Urinary bladder (tissue), 4 donors: ENCODE data around the gene CMTM5. TPM values are rescaled to one million over a fixed set of nuclear protein-coding genes. Genes with fewer than 3 reads are reported as not detected.

Experiments used
- DNase-seq: peaks from one replicate; pipeline ENCODE4 v3.0.0-alpha.2; 2015; ENCODE audit errors: extremely low spot score
- H3K27ac ChIP-seq: one replicate; pipeline ENCODE4 v1.5.1; 2013; ENCODE audit warnings: low read depth, mild to moderate bottlenecking, moderate library complexity
- H3K36me3 ChIP-seq: one replicate; pipeline ENCODE4 v1.6.1; 2013; ENCODE audit warnings: mild to moderate bottlenecking, moderate library complexity; ENCODE audit not compliant: insufficient read depth
- H3K4me1 ChIP-seq: one replicate; pipeline ENCODE4 v1.6.1; 2013; ENCODE audit warnings: mild to moderate bottlenecking, moderate library complexity; ENCODE audit not compliant: insufficient read depth
- H3K4me3 ChIP-seq: one replicate; pipeline ENCODE4 v1.5.1; 2013; ENCODE audit warnings: low read depth, low read length
- whole genome bisulfite sequencing: extraction: QIAGEN DNeasy Blood & Tissue Kit; methylation state at CpG from one replicate; pipeline ENCODE4 v1.1.7; 2013; 5-methylcytosine and 5-hydroxymethylcytosine counted together
- polyA plus RNA-seq: library from polyadenylated mRNA; stranded (reverse); fragments of 200-250 nt; gene quantifications from one replicate; pipeline ENCODE4 v1.2.3, GENCODE V29; 2013
- total RNA-seq: library from RNA; depleted of rRNA; stranded (reverse); fragments of >200 nt; gene quantifications from one replicate; pipeline ENCODE4 v1.2.3, GENCODE V29; 2014
- donor health status: healthy with polysubstance abuse.
- donor health status: healthy.

The CMTM5 gene
- total and polyA plus RNA-seq, 2 donors = 2.0 to 3.5 TPM

DNA sequence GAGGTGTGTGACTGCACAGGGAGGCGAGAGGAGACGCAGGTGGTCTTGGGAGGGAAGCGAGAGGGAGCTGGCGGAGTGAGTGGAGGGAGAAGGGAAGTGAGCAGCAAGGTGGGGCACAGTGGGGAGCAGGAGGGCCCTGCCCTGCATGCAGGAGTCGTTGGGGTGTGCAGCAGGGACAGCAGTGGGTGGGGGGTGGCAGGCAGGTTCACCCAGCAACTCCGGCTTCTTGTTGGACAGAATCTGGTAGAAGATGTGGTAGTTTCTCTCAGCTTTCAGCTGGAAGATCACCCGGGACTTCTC is 26.2 kb downstream of the CMTM5 start:
- Histone ChIP-seq H3K4me1 (no peaks in the 10 kb centered on the region), H3K27ac (no peak overlapping the region), H3K36me3 (no peaks in the 10 kb centered on the region), H3K4me3 (no peak overlapping the region)
- WGBS = 67% methylated on average over 7 of the region's 7 CpGs
- DNase-seq = no peak

- Histone ChIP-seq H3K36me3 (no peaks in the 10 kb centered on the region), H3K4me3 (no peak overlapping the region), H3K4me1 (no peaks in the 10 kb centered on the region), H3K27ac (no peak overlapping the region)
- no peak for DNase-seq
- 70% methylated on average over 4 of the region's 4 CpGs for WGBS
These were observed 27.1 kb downstream of the CMTM5 start for GRCh38 chr14:23403908-23404307.

DNA sequence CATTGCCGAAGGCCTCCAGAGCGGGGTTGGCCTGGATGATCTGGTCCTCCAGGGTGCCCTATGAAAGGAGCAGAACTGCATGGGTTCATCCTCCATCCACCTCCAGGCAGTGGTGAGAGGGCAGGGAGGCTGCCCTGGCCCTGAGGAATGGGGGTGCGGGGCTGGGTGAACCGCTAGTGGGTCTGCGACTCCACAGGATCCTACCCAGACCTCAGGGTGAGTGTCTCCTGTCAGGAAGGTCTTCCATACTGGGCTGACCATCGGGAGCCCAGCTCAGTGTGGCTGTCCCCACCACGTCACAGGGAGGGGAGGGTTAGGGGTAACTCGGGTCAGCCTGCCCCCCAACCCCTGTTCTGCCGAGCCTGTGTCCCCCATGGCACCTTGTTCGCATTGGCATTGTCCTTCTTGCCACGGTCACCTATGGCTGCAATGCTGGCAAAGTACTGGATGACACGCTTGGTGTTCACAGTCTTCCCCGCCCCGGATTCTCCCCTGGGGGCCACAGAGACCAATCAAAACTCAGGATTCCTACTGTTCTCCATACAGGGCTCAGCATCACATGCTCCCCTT is 27.6 kb downstream of the CMTM5 start:
- Histone ChIP-seq H3K4me1 (no peaks in the 10 kb centered on the region), H3K36me3 (no peaks in the 10 kb centered on the region), H3K27ac (no peak overlapping the region), H3K4me3 (no peak overlapping the region)
- WGBS = 85% methylated on average over 14 of the region's 14 CpGs
- DNase-seq = no peak

DNA sequence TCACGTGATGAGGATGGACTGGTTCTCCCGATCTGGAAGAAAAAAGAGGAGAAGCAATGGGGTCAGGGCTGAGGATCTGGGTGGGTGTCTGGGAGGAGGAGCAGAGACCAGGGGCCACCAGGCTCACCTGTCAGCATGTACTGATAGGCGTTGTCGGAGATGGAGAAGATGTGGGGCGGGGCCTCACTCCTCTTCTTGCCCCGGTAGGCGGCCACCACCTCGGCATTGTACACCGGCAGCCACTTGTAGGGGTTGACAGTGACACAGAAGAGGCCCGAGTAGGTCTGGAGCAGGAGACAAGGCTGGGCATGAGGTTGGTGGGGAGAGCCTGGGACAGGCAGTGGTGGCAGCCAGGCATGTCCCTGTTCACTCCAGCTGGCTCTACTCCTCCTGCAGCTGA is 28.2 kb downstream of the CMTM5 start:
- H3K27ac ChIP-seq = no peak overlapping the region
- H3K36me3 ChIP-seq = no peaks in the 10 kb centered on the region
- WGBS = 83% methylated on average over 10 of the region's 10 CpGs
- H3K4me3 ChIP-seq = no peak overlapping the region
- H3K4me1 ChIP-seq = no peaks in the 10 kb centered on the region
- DNase-seq = no peak

DNA sequence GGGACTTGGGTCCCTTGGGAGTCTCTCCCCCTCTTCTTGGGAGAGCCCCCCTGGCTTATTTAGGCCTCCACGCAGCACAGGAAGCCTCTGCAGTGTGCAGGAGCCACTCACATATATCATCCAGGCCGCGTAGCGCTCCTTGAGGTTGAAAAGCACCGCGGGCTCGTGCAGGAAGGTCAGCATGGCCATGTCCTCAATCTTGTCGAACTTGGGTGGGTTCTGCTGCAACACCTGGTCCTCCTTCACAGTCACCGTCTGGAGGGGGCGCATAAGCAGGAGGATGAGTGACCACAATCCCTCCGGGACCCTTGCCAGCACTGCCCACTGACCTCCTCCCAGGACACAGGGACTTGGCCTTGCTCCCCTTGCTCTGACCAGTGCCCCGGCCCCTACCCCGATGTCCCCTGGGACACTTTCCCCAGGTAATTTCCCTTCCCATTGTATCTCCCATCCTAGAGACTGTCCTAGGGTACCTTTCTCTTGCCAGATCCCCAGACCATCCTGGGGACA is 28.7 kb downstream of the CMTM5 start:
- no peak for DNase-seq
- Histone ChIP-seq H3K4me1 (no peaks in the 10 kb centered on the region), H3K36me3 (no peaks in the 10 kb centered on the region), H3K27ac (no peak overlapping the region), H3K4me3 (no peak overlapping the region)
- 92% methylated on average over 13 of the region's 13 CpGs for WGBS

GRCh38 chr14:23406244-23406643 is 29.4 kb downstream of the CMTM5 start:
- H3K4me1 ChIP-seq = no peaks in the 10 kb centered on the region
- 71% methylated on average over 4 of the region's 4 CpGs for WGBS
- no peak overlapping the region for H3K27ac ChIP-seq
- DNase-seq = no peak
- no peaks in the 10 kb centered on the region for H3K36me3 ChIP-seq
- no peak overlapping the region for H3K4me3 ChIP-seq

DNA sequence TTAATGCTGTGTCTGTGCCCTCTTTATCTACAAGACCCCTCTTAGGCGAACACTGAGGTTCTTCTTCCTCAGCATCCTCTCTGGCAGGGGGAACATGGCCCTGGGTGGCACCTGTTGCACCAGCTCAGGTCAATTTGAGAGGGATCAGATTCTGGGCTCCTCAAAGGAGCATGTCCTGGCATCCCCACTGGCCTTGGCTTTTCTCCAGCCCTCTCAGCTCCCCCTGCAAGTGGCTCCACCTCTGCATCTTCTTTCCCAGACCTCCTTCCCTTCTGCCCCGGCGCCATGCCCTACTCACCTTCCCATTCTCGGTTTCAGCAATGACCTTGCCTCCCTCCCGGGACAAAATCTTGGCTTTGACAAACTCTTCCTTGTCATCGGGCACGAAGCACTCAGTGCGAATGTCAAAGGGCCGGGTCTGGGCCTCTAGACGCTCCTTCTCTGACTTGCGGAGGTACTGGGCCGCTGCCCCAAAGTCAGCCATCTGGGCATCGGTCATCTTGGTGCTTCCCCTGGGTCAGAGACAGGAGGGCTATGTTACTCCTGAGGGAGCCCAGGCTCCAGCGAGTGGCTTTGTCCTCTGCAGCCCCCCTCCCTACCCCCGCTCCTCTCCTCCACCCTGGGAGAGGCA is 30.0 kb downstream of the CMTM5 start:
- Histone ChIP-seq H3K27ac (no peak overlapping the region), H3K36me3 (no peaks in the 10 kb centered on the region), H3K4me1 (no peaks in the 10 kb centered on the region), H3K4me3 (no peak overlapping the region)
- DNase-seq = no peak
- 88% methylated on average over 15 of the region's 15 CpGs for WGBS

DNA sequence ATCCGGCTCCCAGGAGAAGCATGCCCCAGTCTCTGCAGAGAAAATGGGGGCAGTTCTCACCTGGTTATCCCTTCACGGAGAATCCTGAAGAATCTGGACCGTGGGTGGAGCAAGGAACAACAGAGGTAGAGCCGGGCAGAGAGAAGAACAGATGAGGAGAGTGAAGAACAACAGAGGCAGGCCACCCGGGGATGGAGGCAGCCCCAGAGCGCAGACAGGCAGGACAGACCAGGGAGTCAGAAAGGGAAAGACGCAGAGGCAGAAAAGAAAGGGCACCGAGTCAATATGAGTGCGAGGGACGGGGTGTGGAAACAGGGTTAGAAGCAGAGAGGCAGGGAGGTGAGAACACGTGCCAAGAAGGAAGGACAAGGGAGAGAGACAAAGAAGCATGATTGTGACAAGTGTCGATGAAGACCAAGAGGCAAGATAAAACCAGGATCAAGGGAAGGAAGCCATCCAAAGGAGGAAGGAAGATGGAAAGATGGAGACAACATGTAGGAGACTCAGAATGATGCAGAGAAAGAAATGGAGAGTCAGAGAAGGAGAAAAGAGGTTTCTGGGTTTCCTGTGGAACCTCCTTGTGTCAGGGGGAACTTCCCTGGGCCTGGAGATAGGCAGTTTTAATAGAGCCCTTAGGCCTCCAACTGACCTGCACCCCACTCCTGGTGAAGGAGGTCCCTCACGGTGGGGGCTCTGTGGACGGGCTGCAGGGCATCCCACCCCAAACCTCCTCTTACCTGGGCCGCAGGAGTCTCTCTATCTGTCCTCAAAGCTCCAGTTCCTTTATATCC is 30.9 kb downstream of the CMTM5 start, which contains the start of gene MYH6:
Gene MYH6, minus strand, starts transcription at position 758 of the 791 bp plus-strand sequence. CDS start 1,050 bp downstream, outside the sequence.
- DNase-seq = no peak
- Histone ChIP-seq H3K36me3 (no peaks in the 10 kb centered on the region), H3K4me1 (no peaks in the 10 kb centered on the region), H3K4me3 (no peak within 1 kb of the TSS), H3K27ac (no peak within 1 kb of the TSS)
- WGBS = 85% methylated on average over 15 of the region's 15 CpGs

DNA sequence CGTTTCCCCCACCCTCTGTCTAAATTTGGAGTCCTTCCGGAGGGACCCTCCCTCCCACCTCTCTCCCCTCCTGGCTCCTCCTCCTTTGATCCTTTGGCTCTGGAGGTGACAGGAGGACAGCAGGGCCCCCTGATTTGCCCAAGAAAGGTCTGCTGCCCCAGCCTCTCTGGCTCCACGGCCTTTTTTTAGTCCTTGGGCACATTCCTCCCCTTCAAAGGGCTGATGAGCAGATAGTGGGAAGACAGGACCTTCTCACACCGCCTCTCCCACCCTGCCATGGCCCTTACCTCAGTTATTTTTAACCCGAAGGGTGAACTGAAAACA is 31.4 kb downstream of the CMTM5 start:
- no peak overlapping the region for H3K27ac ChIP-seq
- H3K36me3 ChIP-seq = no peaks in the 10 kb centered on the region
- no peak for DNase-seq
- 49% methylated on average over 5 of the region's 5 CpGs for WGBS
- H3K4me1 ChIP-seq = no peaks in the 10 kb centered on the region
- no peak overlapping the region for H3K4me3 ChIP-seq

- Histone ChIP-seq H3K4me1 (no peaks in the 10 kb centered on the region), H3K4me3 (no peak overlapping the region), H3K36me3 (no peaks in the 10 kb centered on the region), H3K27ac (no peak overlapping the region)
- WGBS = 81% methylated on average over 2 of the region's 2 CpGs
- no peak for DNase-seq
These were observed 32.6 kb downstream of the CMTM5 start for GRCh38 chr14:23409475-23409874.

DNA sequence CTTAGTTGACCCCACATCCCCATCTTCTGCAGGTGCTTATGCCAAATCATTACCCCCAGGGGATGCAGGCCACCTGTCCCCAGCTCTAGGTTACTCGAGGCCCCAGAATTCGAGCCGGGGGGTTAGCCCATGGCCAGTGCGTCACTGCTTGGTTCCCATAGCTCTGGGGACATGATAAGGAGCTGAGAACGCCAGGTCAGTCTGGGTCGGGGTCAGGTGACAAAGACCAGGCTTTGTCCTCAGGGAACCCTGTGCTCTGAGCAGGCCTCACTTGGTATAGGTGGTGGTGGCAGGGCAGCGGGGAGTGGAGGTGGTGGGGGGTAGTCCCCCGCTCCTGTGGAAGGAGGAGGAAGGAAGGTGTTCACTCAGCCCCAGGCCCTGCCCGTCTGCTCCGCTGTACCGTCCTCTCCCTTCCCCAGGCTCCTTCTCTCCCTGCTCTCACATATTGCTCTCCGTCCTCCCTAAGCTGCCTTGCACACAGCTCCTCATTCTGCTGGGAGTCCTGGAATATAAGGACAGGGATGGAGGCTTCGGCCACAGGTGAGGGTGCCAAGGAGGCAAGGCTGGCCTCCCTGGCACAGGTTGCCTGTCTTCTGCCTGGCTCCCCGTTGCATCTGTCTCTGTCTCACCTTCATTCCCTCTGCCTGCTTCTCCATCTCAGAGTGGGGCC is 33.3 kb downstream of the CMTM5 start:
- no peaks in the 10 kb centered on the region for H3K4me1 ChIP-seq
- no peaks in the 10 kb centered on the region for H3K36me3 ChIP-seq
- no peak for DNase-seq
- 76% methylated on average over 14 of the region's 14 CpGs for WGBS
- H3K27ac ChIP-seq = no peak overlapping the region
- H3K4me3 ChIP-seq = no peak overlapping the region

DNA sequence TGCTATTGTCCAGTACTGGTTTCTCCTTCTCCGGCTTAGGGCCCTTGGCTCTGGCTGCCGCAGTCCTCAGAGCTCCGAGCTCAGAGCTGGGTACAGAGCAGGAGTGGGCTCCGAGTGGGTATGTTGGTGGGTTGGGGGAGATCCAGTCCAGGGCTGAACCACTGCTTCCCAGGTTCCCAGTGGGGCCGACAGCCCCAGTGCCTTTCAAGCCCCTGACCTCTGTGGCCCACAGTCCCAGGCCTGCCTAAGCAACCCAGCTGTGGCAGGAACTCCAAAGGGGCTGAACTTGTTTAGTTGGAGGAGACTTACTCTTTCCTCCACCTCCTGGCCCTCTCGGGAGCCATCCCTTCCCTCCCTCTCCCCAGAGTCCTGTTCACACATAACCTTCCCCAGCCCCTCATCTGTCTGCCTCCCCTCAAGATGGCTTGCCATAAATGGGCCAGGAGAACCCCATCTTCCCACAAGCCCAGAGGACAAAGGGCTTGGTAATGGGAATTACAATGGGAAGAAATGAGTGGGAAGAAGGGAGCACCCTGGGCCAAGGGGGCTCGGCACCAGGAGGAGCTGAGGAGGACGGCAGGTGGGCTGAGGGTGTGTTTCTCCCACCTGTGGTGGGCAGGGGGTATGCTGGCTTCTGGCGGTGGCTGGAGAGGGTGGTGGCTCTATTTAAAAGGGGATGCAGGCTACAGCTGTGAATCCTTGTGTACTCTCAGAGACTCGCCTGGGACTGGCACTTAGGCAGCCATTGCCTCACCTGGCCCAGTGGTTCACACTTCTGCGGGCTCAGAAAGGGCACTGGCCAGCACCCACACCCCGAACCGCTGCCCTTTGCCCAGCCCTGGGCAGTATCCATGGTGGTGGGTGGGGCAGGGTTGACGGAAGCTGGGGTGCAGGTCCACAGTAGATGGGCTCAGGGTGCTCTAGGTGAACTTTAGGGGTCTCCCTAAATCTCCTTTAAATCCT is 35.0 kb downstream of the CMTM5 start:
- no peak for DNase-seq
- H3K4me3 ChIP-seq = no peak overlapping the region
- H3K36me3 ChIP-seq = no peaks in the 10 kb centered on the region
- 87% methylated on average over 14 of the region's 14 CpGs for WGBS
- H3K27ac ChIP-seq = no peak overlapping the region
- H3K4me1 ChIP-seq = no peaks in the 10 kb centered on the region

GRCh38 chr14:23413681-23414080 is 36.8 kb downstream of the CMTM5 start:
- DNase-seq = no peak
- Histone ChIP-seq H3K4me1 (no peaks in the 10 kb centered on the region), H3K4me3 (no peak overlapping the region), H3K36me3 (no peaks in the 10 kb centered on the region), H3K27ac (no peak overlapping the region)
- 91% methylated on average over 16 of the region's 16 CpGs for WGBS
